Stomach (tissue), 9 donors: Measurements from ENCODE around the gene FKBP1B. TPM values are rescaled to one million over a fixed set of nuclear protein-coding genes. Genes with fewer than 3 reads are reported as not detected.

ENCODE experiments used
- DNase-seq, 2 donors: peaks; one replicate each; pipeline versions ENCODE4 v3.0.0 to v3.0.0-alpha.2; 2013 to 2019
- H3K27ac ChIP-seq, 5 donors: fragments of 200-600 bp in 4 of 5; sonication (generic) in 4 of 5; one replicate each; pipeline ENCODE4 v1.5.1; 2013 to 2019; ENCODE audit warnings: mild to moderate bottlenecking in 1 of 5, moderate library complexity in 1 of 5
- H3K27me3 ChIP-seq, 3 donors: fragments of 200-600 bp; sonication (generic); one replicate each; pipeline ENCODE4 v1.5.1; 2017 to 2019; ENCODE audit warnings: mixed run types in 1 of 3
- H3K36me3 ChIP-seq, 4 donors: fragments of 200-600 bp; sonication (generic); 1 replicate in 3 of 4; 2 replicates in 1 of 4; pipeline ENCODE4 v1.5.1; 2016 to 2019
- H3K4me1 ChIP-seq, 4 donors: fragments of 200-600 bp; sonication (generic); one replicate each; pipeline ENCODE4 v1.5.1; 2016 to 2019
- H3K4me3 ChIP-seq, 4 donors: fragments of 200-600 bp; sonication (generic) in 3 of 4; one replicate each; pipeline ENCODE4 v1.5.1; 2016 to 2019; ENCODE audit warnings: mild to moderate bottlenecking in 1 of 4
- H3K9me3 ChIP-seq, 4 donors: fragments of 200-600 bp; sonication (generic); one replicate each; pipeline ENCODE4 v1.5.1; 2016 to 2019
- CTCF ChIP-seq, 7 experiments: fragments of 450-650 bp in 4 of 7; fragments of 200-600 bp in 3 of 7; sonication (generic) in 3 of 7; IDR thresholded peaks; one replicate each; pipeline ENCODE4 v1.5.1; 2016 to 2019; ENCODE audit warnings: antibody characterized with exemption in 7 of 7, control low read depth in 2 of 7, mild to moderate bottlenecking in 1 of 7
- EP300 ChIP-seq: sonication (generic); formaldehyde crosslinking; IDR thresholded peaks from one replicate; pipeline ENCODE4 v1.6.1; 2017; ENCODE audit warnings: antibody characterized with exemption
- POLR2A ChIP-seq, 4 donors: fragments of 450-650 bp; IDR thresholded peaks; one replicate each; pipeline ENCODE4 v1.6.1; 2016; ENCODE audit warnings: antibody characterized with exemption in 4 of 4, control low read depth in 2 of 4, mild to moderate bottlenecking in 1 of 4, moderate library complexity in 1 of 4
- POLR2AphosphoS5 ChIP-seq, 3 donors: sonication (generic); formaldehyde crosslinking; IDR thresholded peaks; one replicate each; pipeline ENCODE4 v1.6.1; 2016; ENCODE audit warnings: antibody characterized with exemption in 3 of 3
- WGBS, 5 donors: extraction: QIAGEN DNeasy Blood & Tissue Kit in 3 of 5; methylation state at CpG; one replicate each; pipeline versions ENCODE4 v1.1.5 to v1.1.7; 2013 to 2018; 5-methylcytosine and 5-hydroxymethylcytosine counted together
- intact Hi-C: fragments of 100-400 bp; cut with DNase I; formaldehyde crosslinking; loops from one replicate; pipeline ENCODE4 v1.15.1; 2023; ENCODE audit warnings: low total_unique reads
- polyA plus RNA-seq, 3 donors: library from polyadenylated mRNA; stranded (reverse); fragments of 200-250 nt; gene quantifications; one replicate each; pipeline ENCODE4 v1.2.3, GENCODE V29; 2013
- total RNA-seq, 5 donors: library from RNA; depleted of rRNA; stranded (reverse); fragments of >200 nt; gene quantifications; one replicate each; pipeline versions ENCODE4 v1.1.0 to v1.2.3, GENCODE V29; 2014 to 2016
- donor health status: healthy with polysubstance abuse.
- donor health status: Bipolar disorder and iron deficiency.
- donor health status: healthy.

FKBP1B gene
- total and polyA plus RNA-seq, 8 donors, result 1.3 to 34.3 (median 13.6) TPM; not detected in 1

- 79 to 87% (median 82%) methylated on average over 8 of the region's 8 CpGs for WGBS, 5 donors
These were observed 4.9 kb downstream of the FKBP1B start for GRCh38 chr2:24054366-24055010.

GRCh38 chr2:24055750-24056149, 6.2 kb downstream of the FKBP1B start:
- WGBS, 5 donors, result 79 to 96% (median 89%) methylated on average over 6 of the region's 6 CpGs
- TF ChIP-seq POLR2A (IDR thresholded peaks at IDR 0.05), result no peak
- no peak for TF ChIP-seq EP300
- no peak for TF ChIP-seq POLR2AphosphoS5 (IDR thresholded peaks at IDR 0.05)
- no peak for TF ChIP-seq CTCF (IDR thresholded peaks at IDR 0.05)

More at GRCh38 chr2:24054366-24055010, 4.9 kb downstream of the FKBP1B start:
- H3K27me3 ChIP-seq, result peaks cover 0 to 6% (median 3%) of the 10 kb centered on the region in 3 donors
- no peak for DNase-seq
- peaks cover 0 to 21% (median 15%) of the 10 kb centered on the region in 4 donors for H3K36me3 ChIP-seq
- H3K4me1 ChIP-seq, result peaks cover 6 to 27% (median 22%) of the 10 kb centered on the region in 4 donors
- H3K9me3 ChIP-seq, result no peaks in the 10 kb centered on the region
- H3K27ac ChIP-seq, result no peak overlapping the region
- H3K4me3 ChIP-seq, result no peak overlapping the region
- no peak for TF ChIP-seq POLR2AphosphoS5 (IDR thresholded peaks at IDR 0.05)
- no peak for TF ChIP-seq CTCF (IDR thresholded peaks at IDR 0.05)
- TF ChIP-seq EP300, result no peak
- TF ChIP-seq POLR2A (IDR thresholded peaks at IDR 0.05), result no peak
- intact Hi-C loops, result no loop called here

GRCh38 chr2:24058564-24059271, 9.2 kb downstream of the FKBP1B start:
- TF ChIP-seq POLR2A (IDR thresholded peaks at IDR 0.05), result no peak
- TF ChIP-seq EP300, result no peak
- TF ChIP-seq CTCF (IDR thresholded peaks at IDR 0.05), result no peak
- TF ChIP-seq POLR2AphosphoS5 (IDR thresholded peaks at IDR 0.05), result no peak
- WGBS, 5 donors, result 71 to 73% (median 72%) methylated on average over 4 of the region's 4 CpGs
- Histone ChIP-seq H3K4me1 (no peaks in the 10 kb centered on the region), H3K4me3 (no peak overlapping the region), H3K9me3 (no peaks in the 10 kb centered on the region), H3K27me3 (no peaks in the 10 kb centered on the region), H3K36me3 (peaks cover 0 to 49% (median 32%) of the 10 kb centered on the region in 4 donors), H3K27ac (no peak overlapping the region)
- intact Hi-C loops, result no loop called here
- DNase-seq, result no peak

More at GRCh38 chr2:24055750-24056149, 6.2 kb downstream of the FKBP1B start:
- no peak for DNase-seq
- Histone ChIP-seq H3K4me1 (peaks cover 2 to 16% (median 13%) of the 10 kb centered on the region in 4 donors), H3K9me3 (no peaks in the 10 kb centered on the region), H3K27me3 (no peaks in the 10 kb centered on the region), H3K36me3 (peaks cover 0 to 22% (median 15%) of the 10 kb centered on the region in 4 donors), H3K27ac (no peak overlapping the region), H3K4me3 (no peak overlapping the region)
- intact Hi-C loops, result no loop called here

- H3K36me3 ChIP-seq, result peaks cover 33 to 92% (median 78%) of the 10 kb centered on the region in 4 donors
- WGBS, 5 donors, result 75 to 88% (median 82%) methylated on average over 2 of the region's 2 CpGs
These were observed 15.8 kb downstream of the FKBP1B start for GRCh38 chr2:24065341-24065740.

More at GRCh38 chr2:24065341-24065740, 15.8 kb downstream of the FKBP1B start:
- intact Hi-C loops, result no loop called here
- Histone ChIP-seq H3K9me3 (no peaks in the 10 kb centered on the region), H3K27me3 (no peaks in the 10 kb centered on the region), H3K4me3 (no peak overlapping the region), H3K27ac (no peak overlapping the region), H3K4me1 (no peaks in the 10 kb centered on the region)
- DNase-seq, result no peak
- no peak for TF ChIP-seq EP300
- TF ChIP-seq POLR2A (IDR thresholded peaks at IDR 0.05), result no peak
- no peak for TF ChIP-seq POLR2AphosphoS5 (IDR thresholded peaks at IDR 0.05)
- TF ChIP-seq CTCF (IDR thresholded peaks at IDR 0.05), result no peak
